OCI-LY1 (cell line): ENCODE results near the gene DGCR2.

Source experiments
- H2AFZ ChIP-seq: fragments of 200-600 bp; sonication (generic), shearing (Covaris generic); 2 replicates; pipeline ENCODE4 v1.6.0; 2014; ENCODE audit warnings: antibody characterized with exemption, mild to moderate bottlenecking, low read length
- H3F3A ChIP-seq: fragments of 200-600 bp; sonication (generic), shearing (Covaris generic); 2 replicates; pipeline ENCODE4 v1.6.0; 2014; ENCODE audit warnings: mild to moderate bottlenecking, antibody characterized with exemption, low read length, moderate library complexity; ENCODE audit not compliant: insufficient read depth
- H3K27ac ChIP-seq: fragments of 200-600 bp; sonication (generic); 2 replicates; pipeline ENCODE4 v1.5.1; 2014; ENCODE audit warnings: low read length, mixed run types, mild to moderate bottlenecking, low read depth; ENCODE audit not compliant: poor library complexity, severe bottlenecking
- H3K27me3 ChIP-seq: fragments of 200-600 bp; sonication (generic); 2 replicates; pipeline ENCODE4 v1.6.0; 2014; ENCODE audit warnings: antibody characterized with exemption, mild to moderate bottlenecking, low read length, moderate library complexity; ENCODE audit not compliant: insufficient read depth
- H3K36me3 ChIP-seq: fragments of 200-600 bp; sonication (generic); 2 replicates; pipeline ENCODE4 v1.6.1; 2014; ENCODE audit warnings: mild to moderate bottlenecking, antibody characterized with exemption, low read length, moderate library complexity, mixed read lengths; ENCODE audit not compliant: insufficient read depth
- H3K4me1 ChIP-seq: fragments of 200-600 bp; sonication (generic); 2 replicates; pipeline ENCODE4 v1.5.1; 2014; ENCODE audit warnings: mild to moderate bottlenecking, low read length, moderate library complexity; ENCODE audit not compliant: insufficient read depth, severe bottlenecking
- H3K4me2 ChIP-seq: fragments of 200-600 bp; sonication (generic), shearing (Covaris generic); 2 replicates; pipeline ENCODE4 v1.6.1; 2014; ENCODE audit warnings: low read length
- H3K4me3 ChIP-seq: fragments of 200-600 bp; sonication (generic); 2 replicates; pipeline ENCODE4 v1.5.1; 2014; ENCODE audit warnings: low read length, low read depth, mild to moderate bottlenecking, mixed read lengths; ENCODE audit not compliant: poor library complexity, severe bottlenecking
- H3K79me2 ChIP-seq: fragments of 200-600 bp; shearing (Covaris generic); 2 replicates; pipeline ENCODE4 v1.6.1; 2016; ENCODE audit warnings: mixed run types, low read length, mixed read lengths; ENCODE audit not compliant: insufficient read depth
- H3K9ac ChIP-seq: fragments of 200-600 bp; sonication (generic), shearing (Covaris generic); 2 replicates; pipeline ENCODE4 v1.6.1; 2014; ENCODE audit warnings: mild to moderate bottlenecking, low read length, mixed read lengths
- H3K9me2 ChIP-seq: fragments of 200-600 bp; sonication (generic), shearing (Covaris generic); 2 replicates; pipeline ENCODE4 v1.6.1; 2014; ENCODE audit warnings: low read depth, mild to moderate bottlenecking, low read length, mixed read lengths
- H3K9me3 ChIP-seq: fragments of 200-600 bp; shearing (Covaris generic); 2 replicates; pipeline ENCODE4 v1.6.1; 2014; ENCODE audit warnings: low read length, mixed read lengths
- H4K20me1 ChIP-seq: fragments of 200-600 bp; sonication (generic), shearing (Covaris generic); 2 replicates; pipeline ENCODE4 v1.6.0; 2016; ENCODE audit warnings: mild to moderate bottlenecking, low read length; ENCODE audit not compliant: insufficient read depth
- CTCF ChIP-seq: fragments of 200-600 bp; sonication (generic), shearing (Covaris generic); IDR thresholded peaks from 2 replicates; pipeline ENCODE4 v1.5.1; 2017; ENCODE audit warnings: mild to moderate bottlenecking, antibody characterized with exemption, low read length, moderate library complexity, mixed read lengths
- EZH2 ChIP-seq: fragments of 200-600 bp; sonication (generic), shearing (Covaris generic); IDR thresholded peaks from 2 replicates; pipeline ENCODE4 v1.8.0; 2017; ENCODE audit warnings: borderline replicate concordance, mixed run types, mild to moderate bottlenecking, antibody characterized with exemption, low read length, moderate library complexity, mixed read lengths

Gene DGCR2

GRCh38 chr22:19125011-19125410, 2.8 kb upstream of the DGCR2 start:
- Histone ChIP-seq H3K27ac (no peak overlapping the region), H3K36me3 (no peaks in the 10 kb centered on the region), H2AFZ (no peak overlapping the region), H3K9ac (no peak overlapping the region), H3K4me2 (no peak overlapping the region), H3K27me3 (no peaks in the 10 kb centered on the region), H3F3A (no peaks in the 10 kb centered on the region), H4K20me1 (no peaks in the 10 kb centered on the region), H3K9me2 (no peaks in the 10 kb centered on the region), H3K4me3 (no peak overlapping the region), H3K9me3 (no peaks in the 10 kb centered on the region), H3K79me2 (peaks cover 17% of the 10 kb centered on the region), H3K4me1 (peaks cover 20% of the 10 kb centered on the region)
- TF ChIP-seq EZH2: no peak
- no peak for TF ChIP-seq CTCF

- no peak overlapping the region for H2AFZ ChIP-seq
- peaks cover 27% of the 10 kb centered on the region for H3K4me1 ChIP-seq
- no peaks in the 10 kb centered on the region for H3K9me3 ChIP-seq
- H3K79me2 ChIP-seq: peaks cover 20% of the 10 kb centered on the region
- H3K9me2 ChIP-seq: no peaks in the 10 kb centered on the region
- H3K4me3 ChIP-seq: no peak overlapping the region
- no peaks in the 10 kb centered on the region for H3F3A ChIP-seq
- H4K20me1 ChIP-seq: no peaks in the 10 kb centered on the region
- no peaks in the 10 kb centered on the region for H3K36me3 ChIP-seq
- H3K27me3 ChIP-seq: no peaks in the 10 kb centered on the region
- TF ChIP-seq EZH2 (no peak), CTCF (no peak)
- no peak overlapping the region for H3K9ac ChIP-seq
- H3K4me2 ChIP-seq: no peak overlapping the region
- no peak overlapping the region for H3K27ac ChIP-seq
Measured at GRCh38 chr22:19124377-19124776, 2.2 kb upstream of the DGCR2 start.

GRCh38 chr22:19123936-19124335, 1.7 kb upstream of the DGCR2 start:
- Histone ChIP-seq H3K4me2 (no peak overlapping the region), H3K79me2 (peaks cover 20% of the 10 kb centered on the region), H3K27ac (no peak overlapping the region), H3K9ac (no peak overlapping the region), H3F3A (no peaks in the 10 kb centered on the region), H2AFZ (no peak overlapping the region), H3K9me2 (no peaks in the 10 kb centered on the region), H3K4me3 (no peak overlapping the region), H3K4me1 (peaks cover 31% of the 10 kb centered on the region), H3K36me3 (no peaks in the 10 kb centered on the region), H3K9me3 (no peaks in the 10 kb centered on the region), H4K20me1 (no peaks in the 10 kb centered on the region), H3K27me3 (no peaks in the 10 kb centered on the region)
- TF ChIP-seq CTCF: no peak
- no peak for TF ChIP-seq EZH2
